DND-41 (cell line): ENCODE measurements around the gene RAI14.

Experiments used
- CTCF ChIP-seq: IDR thresholded peaks from 2 replicates; pipeline ENCODE4 v1.5.1; 2012; ENCODE audit warnings: borderline replicate concordance, low read length, moderate library complexity, mild to moderate bottlenecking; ENCODE audit not compliant: poor library complexity, severe bottlenecking; ENCODE audit errors: extremely low read depth
- EZH2 ChIP-seq: IDR thresholded peaks from 3 replicates; pipeline ENCODE4 v1.6.1; 2012; ENCODE audit warnings: borderline replicate concordance, low read depth, mild to moderate bottlenecking, moderate library complexity, low read length, inconsistent platforms; ENCODE audit not compliant: severe bottlenecking

- no peak for TF ChIP-seq EZH2
- no peak for TF ChIP-seq CTCF
Measured at GRCh38 chr5:34876275-34876674, 220.1 kb downstream of the RAI14 start.
